Subcutaneous abdominal adipose tissue (tissue), 5 donors: Measurements from ENCODE around the gene ZFX.
"Not testable (repeated sequence)": the region's sequence is repeated elsewhere in the genome, so short reads cannot be mapped to it uniquely, and the experiment has no call there.

Source experiments
- H3K27ac ChIP-seq: one replicate; pipeline ENCODE4 v1.7.0; 2013; ENCODE audit warnings: low read depth, mild to moderate bottlenecking, inconsistent platforms, low read length, moderate library complexity
- H3K27me3 ChIP-seq, 5 donors: one replicate each; pipeline ENCODE4 v1.7.0; 2013; ENCODE audit warnings: low read length in 5 of 5, inconsistent platforms in 1 of 5; ENCODE audit not compliant: control insufficient read depth in 5 of 5, insufficient read depth in 4 of 5
- H3K36me3 ChIP-seq, 5 donors: one replicate each; pipeline ENCODE4 v1.7.0; 2013; ENCODE audit warnings: low read length in 5 of 5; ENCODE audit not compliant: control insufficient read depth in 5 of 5, insufficient read depth in 5 of 5
- H3K4me1 ChIP-seq, 5 donors: one replicate each; pipeline ENCODE4 v1.7.0; 2013; ENCODE audit warnings: low read length in 5 of 5, mild to moderate bottlenecking in 3 of 5, moderate library complexity in 1 of 5; ENCODE audit not compliant: control insufficient read depth in 5 of 5, insufficient read depth in 5 of 5
- H3K4me3 ChIP-seq, 5 donors: one replicate each; pipeline ENCODE4 v1.7.0; 2013; ENCODE audit warnings: low read length in 5 of 5, low read depth in 1 of 5
- H3K9ac ChIP-seq, 5 donors: one replicate each; pipeline ENCODE4 v1.7.0; 2013; ENCODE audit warnings: low read length in 5 of 5, mild to moderate bottlenecking in 4 of 5, moderate library complexity in 3 of 5
- H3K9me3 ChIP-seq, 5 donors: one replicate each; pipeline ENCODE4 v1.7.0; 2013; ENCODE audit warnings: low read length in 5 of 5; ENCODE audit not compliant: control insufficient read depth in 5 of 5
- donor health status: healthy.
- donor health status: healthy.
- donor health status: healthy.
- donor health status: healthy.
- donor health status: healthy.

Gene ZFX

GRCh38 chrX:24137192-24137591 lies 12.3 kb upstream of the ZFX start:
- H3K36me3 ChIP-seq, result no peaks in the 10 kb centered on the region

GRCh38 chrX:24143982-24144381 lies 5.5 kb upstream of the ZFX start:
- not testable (repeated sequence) for H3K27ac ChIP-seq, H3K36me3 ChIP-seq, H3K27me3 ChIP-seq, H3K4me3 ChIP-seq, H3K9ac ChIP-seq, H3K9me3 ChIP-seq
- peaks cover 0 to 36% (median 21%) of the 10 kb centered on the region in 5 donors for H3K4me1 ChIP-seq

More at GRCh38 chrX:24137192-24137591, 12.3 kb upstream of the ZFX start:
- no peaks in the 10 kb centered on the region for H3K4me1 ChIP-seq
- H3K9me3 ChIP-seq, result no peaks in the 10 kb centered on the region
- H3K9ac ChIP-seq, result no peak overlapping the region
- no peak overlapping the region for H3K27ac ChIP-seq
- no peak overlapping the region for H3K4me3 ChIP-seq
- H3K27me3 ChIP-seq, result peaks cover 0 to 2% (median 0%) of the 10 kb centered on the region in 5 donors

GRCh38 chrX:24144528-24144927 lies 5.0 kb upstream of the ZFX start:
- Histone ChIP-seq H3K9me3 (no peaks in the 10 kb centered on the region), H3K36me3 (no peaks in the 10 kb centered on the region), H3K4me1 (peaks cover 0 to 36% (median 21%) of the 10 kb centered on the region in 5 donors), H3K4me3 (no peak overlapping the region), H3K27me3 (no peaks in the 10 kb centered on the region), H3K9ac (no peak overlapping the region), H3K27ac (no peak overlapping the region)

GRCh38 chrX:24145303-24146186 lies 4.0 kb upstream of the ZFX start:
- H3K9me3 ChIP-seq, result no peaks in the 10 kb centered on the region
- no peaks in the 10 kb centered on the region for H3K27me3 ChIP-seq
- H3K4me3 ChIP-seq, result peak overlapping the region in 1 of 5 donors; percentile 17
- no peaks in the 10 kb centered on the region for H3K36me3 ChIP-seq
- peaks cover 0 to 37% (median 21%) of the 10 kb centered on the region in 5 donors for H3K4me1 ChIP-seq
- H3K9ac ChIP-seq, result peak overlapping the region in 1 of 5 donors; percentile 68
- peak overlapping the region; percentile 87 for H3K27ac ChIP-seq

- H3K9me3 ChIP-seq, result no peaks in the 10 kb centered on the region
- peaks cover 3 to 46% (median 28%) of the 10 kb centered on the region in 5 donors for H3K4me1 ChIP-seq
- H3K27ac ChIP-seq, result peak overlapping the region; percentile 87
- H3K4me3 ChIP-seq, result peak overlapping the region in 4 of 5 donors; percentile 11 to 53 (median 24)
- H3K36me3 ChIP-seq, result no peaks in the 10 kb centered on the region
- no peaks in the 10 kb centered on the region for H3K27me3 ChIP-seq
- peak overlapping the region in 4 of 5 donors; percentile 31 to 68 (median 50) for H3K9ac ChIP-seq
These were observed 3.1 kb upstream of the ZFX start for GRCh38 chrX:24146283-24146949.

- H3K27me3 ChIP-seq, result no peaks in the 10 kb centered on the region
- H3K4me3 ChIP-seq, result no peak overlapping the region
- H3K9ac ChIP-seq, result no peak overlapping the region
- H3K27ac ChIP-seq, result peak overlapping the region; percentile 87
- no peaks in the 10 kb centered on the region for H3K36me3 ChIP-seq
- peaks cover 4 to 53% (median 35%) of the 10 kb centered on the region in 5 donors for H3K4me1 ChIP-seq
- H3K9me3 ChIP-seq, result no peaks in the 10 kb centered on the region
These were observed 2.4 kb upstream of the ZFX start for GRCh38 chrX:24147165-24147564.

- H3K27ac ChIP-seq, result peak overlapping the region; percentile 87
- H3K36me3 ChIP-seq, result peaks cover 0 to 1% (median 0%) of the 10 kb centered on the region in 5 donors
- H3K4me1 ChIP-seq, result peaks cover 5 to 60% (median 44%) of the 10 kb centered on the region in 5 donors
- H3K27me3 ChIP-seq, result no peaks in the 10 kb centered on the region
- peak overlapping the region; percentile 8 to 86 (median 74) for H3K4me3 ChIP-seq
- H3K9me3 ChIP-seq, result no peaks in the 10 kb centered on the region
- peak overlapping the region; percentile 2 to 96 (median 87) for H3K9ac ChIP-seq
These were observed 1.4 kb upstream of the ZFX start for GRCh38 chrX:24148121-24148520.

GRCh38 chrX:24148535-24149350 lies 786 bp upstream of the ZFX start:
- H3K9me3 ChIP-seq, result no peaks in the 10 kb centered on the region
- peak overlapping the region; percentile 2 to 96 (median 87) for H3K9ac ChIP-seq
- H3K4me3 ChIP-seq, result peak overlapping the region; percentile 71 to 86 (median 75)
- H3K27ac ChIP-seq, result peak overlapping the region; percentile 87
- H3K27me3 ChIP-seq, result no peaks in the 10 kb centered on the region
- peaks cover 8 to 61% (median 50%) of the 10 kb centered on the region in 5 donors for H3K4me1 ChIP-seq
- peaks cover 0 to 3% (median 0%) of the 10 kb centered on the region in 5 donors for H3K36me3 ChIP-seq

- Histone ChIP-seq H3K9me3 (no peaks in the 10 kb centered on the region), H3K4me1 (peaks cover 8 to 73% (median 60%) of the 10 kb centered on the region in 5 donors)
These were observed 692 bp downstream of the ZFX start for GRCh38 chrX:24150051-24150790.

More at GRCh38 chrX:24150051-24150790, 692 bp downstream of the ZFX start:
- Histone ChIP-seq H3K4me3 (peak overlapping the region; percentile 76 to 94 (median 86)), H3K9ac (peak overlapping the region; percentile 84 to 96 (median 89)), H3K27me3 (no peaks in the 10 kb centered on the region), H3K27ac (peak overlapping the region; percentile 94), H3K36me3 (peaks cover 0 to 3% (median 0%) of the 10 kb centered on the region in 5 donors)
